GM18508 (cell line): Measurements from ENCODE around the gene DMP1.
"Not testable (repeated sequence)": the region's sequence is repeated elsewhere in the genome, so short reads cannot be mapped to it uniquely, and the experiment has no call there.

Source experiments
- ATAC-seq: cut with Tn5 transposase; IDR thresholded peaks from one replicate; pipeline ENCODE4 v1.9.1; 2021; ENCODE audit warnings: moderate number of reproducible peaks; ENCODE audit not compliant: insufficient read depth, unreplicated experiment

DMP1 gene

DNA sequence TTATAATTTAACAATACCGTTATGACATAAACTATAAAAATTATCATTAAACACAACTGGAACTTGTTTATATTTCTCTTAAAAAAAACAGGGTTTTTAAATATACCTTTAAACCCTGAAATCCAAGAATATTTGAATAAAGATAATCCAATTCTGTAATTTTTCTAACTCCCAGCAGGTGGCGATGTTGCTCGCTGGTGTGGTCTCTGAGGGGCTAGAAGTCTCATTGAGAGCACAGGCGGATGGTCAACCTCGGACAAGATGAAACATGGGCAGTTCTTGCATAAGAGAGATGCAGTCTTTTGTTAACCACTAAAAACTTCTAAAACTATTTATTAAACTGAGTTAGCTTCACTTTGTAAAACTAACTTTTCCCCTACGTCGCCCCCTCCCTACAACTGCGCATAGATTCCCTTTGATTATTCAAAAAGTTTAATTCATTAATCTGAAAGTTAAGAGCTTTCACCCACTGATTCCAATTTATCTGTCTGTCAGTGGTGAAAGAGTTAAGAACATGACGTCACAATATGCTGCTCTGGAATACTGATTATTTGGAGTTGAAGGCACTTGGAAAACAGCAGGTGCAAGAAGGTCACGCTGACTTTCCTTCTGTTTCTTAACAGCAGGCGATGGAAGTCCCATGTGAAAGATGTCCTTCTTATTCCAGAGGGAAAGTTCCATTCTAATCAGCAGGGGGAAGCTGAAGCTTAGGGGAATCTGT is 29.5 kb downstream of the DMP1 start:
- ATAC-seq: no peak

DNA sequence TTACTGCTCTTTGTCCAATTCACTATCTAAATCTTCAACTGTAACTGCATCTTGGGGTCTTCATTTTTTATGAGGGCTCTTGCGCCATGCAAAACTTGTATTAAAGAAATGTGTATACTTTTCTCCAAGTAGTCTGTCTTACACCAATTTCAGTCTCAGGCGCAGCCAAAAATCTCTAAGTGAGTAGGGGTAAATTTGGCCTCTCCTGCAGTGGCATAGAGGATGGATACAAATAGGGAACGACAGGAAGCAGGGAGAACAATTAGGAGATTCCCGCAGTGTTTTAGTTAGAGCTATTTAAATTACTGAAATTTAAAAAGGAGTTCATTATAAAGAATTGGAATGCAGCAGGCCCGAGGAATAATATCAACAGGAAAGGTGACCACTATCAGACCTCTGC is 30.2 kb downstream of the DMP1 start:
- ATAC-seq: no peak

- no peak for ATAC-seq
Measured at GRCh38 chr4:87688316-87688715, 38.2 kb downstream of the DMP1 start.

DNA sequence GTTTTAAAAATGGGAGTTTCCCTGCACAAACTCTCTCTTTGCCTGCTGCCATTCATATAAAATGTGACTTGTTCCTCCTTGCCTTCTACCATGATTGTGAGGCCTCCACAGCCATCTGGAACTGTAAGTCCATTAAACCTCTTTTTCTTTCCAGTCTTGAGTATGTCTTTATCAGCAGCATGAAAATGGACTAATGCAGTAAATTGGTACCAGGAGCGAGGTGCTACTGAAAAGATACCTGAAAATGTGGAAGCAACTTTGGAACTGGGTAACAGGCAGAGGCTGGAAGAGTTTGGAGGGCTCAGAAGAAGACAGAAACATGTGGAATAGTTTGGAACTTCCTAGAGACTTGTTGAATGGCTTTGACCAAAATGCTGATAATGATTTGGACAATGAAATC is 40.9 kb downstream of the DMP1 start:
- not testable (repeated sequence) for ATAC-seq

GRCh38 chr4:87692060-87692459 is 42.0 kb downstream of the DMP1 start:
- not testable (repeated sequence) for ATAC-seq

DNA sequence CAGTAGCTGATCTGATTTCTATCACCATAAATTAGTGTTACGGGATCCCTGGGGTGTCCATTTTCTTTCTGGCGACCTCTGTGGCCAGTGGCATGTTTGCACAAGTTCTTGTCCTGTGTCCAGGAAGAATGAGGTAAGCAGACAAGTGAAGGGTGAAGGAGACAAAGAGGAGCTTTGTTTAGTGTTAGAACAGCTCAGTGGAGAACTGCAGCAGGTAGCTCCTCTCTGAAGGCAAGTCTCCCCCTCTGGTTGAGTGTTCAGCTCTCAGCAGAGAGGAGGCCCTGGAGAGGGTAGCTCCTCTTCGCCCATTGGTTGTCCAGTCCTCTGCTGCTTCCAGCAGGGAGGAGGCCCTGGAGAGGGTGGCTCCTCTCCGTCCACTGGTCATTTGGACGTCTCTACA is 47.2 kb downstream of the DMP1 start:
- ATAC-seq: no peak

GRCh38 chr4:87697945-87698344 is 47.9 kb downstream of the DMP1 start:
- ATAC-seq: no peak

- ATAC-seq: no peak
Measured at GRCh38 chr4:87698394-87698793, 48.3 kb downstream of the DMP1 start.

GRCh38 chr4:87704001-87704400 is 53.9 kb downstream of the DMP1 start:
- ATAC-seq: no peak

GRCh38 chr4:87707279-87707918 is 57.3 kb downstream of the DMP1 start:
- no peak for ATAC-seq
